Hepatocyte (in vitro differentiated cells): ENCODE measurements around the gene TMEM245. TPM values are rescaled to one million over a fixed set of nuclear protein-coding genes. Genes with fewer than 3 reads are reported as not detected.
A peak's percentile ranks its signal among the peaks of the same experiment; 100 is the strongest.

ENCODE experiments used
- DNase-seq: peaks from one replicate; pipeline ENCODE4 v3.0.0-alpha.2; 2016; ENCODE audit warnings: low spot score
- H2AFZ ChIP-seq: fragments of 200-600 bp; sonication (generic); 2 replicates; pipeline ENCODE4 v1.6.0; 2016; ENCODE audit warnings: antibody characterized with exemption, mild to moderate bottlenecking
- H3K27ac ChIP-seq: fragments of 200-600 bp; sonication (generic); 2 replicates; pipeline ENCODE4 v1.5.1; 2016; ENCODE audit warnings: mild to moderate bottlenecking
- H3K27me3 ChIP-seq: fragments of 200-600 bp; sonication (generic); 2 replicates; pipeline ENCODE4 v1.6.1; 2016
- H3K36me3 ChIP-seq: fragments of 200-600 bp; sonication (generic); replicated peaks from 2 replicates; pipeline ENCODE4 v1.5.1; 2016; ENCODE audit warnings: low read depth; ENCODE audit not compliant: insufficient read depth
- H3K4me1 ChIP-seq: fragments of 200-600 bp; sonication (generic); 2 replicates; pipeline ENCODE4 v1.5.1; 2016; ENCODE audit warnings: mild to moderate bottlenecking, moderate library complexity; ENCODE audit not compliant: insufficient read depth
- H3K4me2 ChIP-seq: fragments of 200-600 bp; sonication (generic); 2 replicates; pipeline ENCODE4 v1.6.0; 2016
- H3K4me3 ChIP-seq: fragments of 200-600 bp; sonication (generic); 2 replicates; pipeline ENCODE4 v1.5.1; 2016; ENCODE audit warnings: mild to moderate bottlenecking
- H3K79me2 ChIP-seq: fragments of 200-600 bp; sonication (generic); 2 replicates; pipeline ENCODE4 v1.6.0; 2017; ENCODE audit warnings: mild to moderate bottlenecking
- H3K9me2 ChIP-seq: fragments of 200-600 bp; sonication (generic); replicated peaks from 2 replicates; pipeline ENCODE4 v1.6.0; 2017; ENCODE audit warnings: mild to moderate bottlenecking; ENCODE audit not compliant: insufficient read depth
- H3K9me3 ChIP-seq: fragments of 200-600 bp; sonication (generic); 2 replicates; pipeline ENCODE4 v1.5.1; 2016; ENCODE audit warnings: low read depth, mild to moderate bottlenecking
- H4K20me1 ChIP-seq: fragments of 200-600 bp; sonication (generic); 2 replicates; pipeline ENCODE4 v1.6.0; 2016; ENCODE audit warnings: mild to moderate bottlenecking; ENCODE audit not compliant: insufficient read depth, poor library complexity, severe bottlenecking
- EZH2 ChIP-seq: fragments of 200-600 bp; sonication (generic); IDR thresholded peaks from 2 replicates; pipeline ENCODE4 v1.6.1; 2016; ENCODE audit warnings: antibody characterized with exemption, mild to moderate bottlenecking, borderline replicate concordance
- EZH2phosphoT487 ChIP-seq: fragments of 200-600 bp; sonication (generic); IDR thresholded peaks from one replicate; pipeline ENCODE4 v1.6.1; 2018; ENCODE audit warnings: antibody characterized with exemption, mild to moderate bottlenecking, low read depth, moderate library complexity; ENCODE audit not compliant: unreplicated experiment, severe bottlenecking
- WGBS: methylation state at CpG from one replicate; pipeline ENCODE4 v1.1.6; 2016; ENCODE audit warnings: low lambda C conversion rate; ENCODE audit errors: missing lambda C conversion rate; 5-methylcytosine and 5-hydroxymethylcytosine counted together
- polyA plus RNA-seq: library from polyadenylated mRNA; unstranded; fragments of >200 nt; fragmentation: Nextera tagmentation; extraction: Ambion mirVana; gene quantifications from 2 replicates; pipeline ENCODE4 v1.2.1, GENCODE V29; 2016
- total RNA-seq: library from RNA; depleted of rRNA; stranded (reverse); fragments of >200 nt; gene quantifications from 2 replicates; pipeline ENCODE4 v1.2.3, GENCODE V29; 2014
- TF ChIP-seq, protein P1 (sequence below): fragments of 200-600 bp; sonication (generic); IDR thresholded peaks from 2 replicates; pipeline ENCODE4 v1.5.1; 2016; ENCODE audit warnings: antibody characterized with exemption, mild to moderate bottlenecking; ENCODE audit not compliant: poor library complexity

TMEM245 gene
- total and polyA plus RNA-seq, 2 experiments from 2014 or later = 63.5 to 122 TPM

DNA sequence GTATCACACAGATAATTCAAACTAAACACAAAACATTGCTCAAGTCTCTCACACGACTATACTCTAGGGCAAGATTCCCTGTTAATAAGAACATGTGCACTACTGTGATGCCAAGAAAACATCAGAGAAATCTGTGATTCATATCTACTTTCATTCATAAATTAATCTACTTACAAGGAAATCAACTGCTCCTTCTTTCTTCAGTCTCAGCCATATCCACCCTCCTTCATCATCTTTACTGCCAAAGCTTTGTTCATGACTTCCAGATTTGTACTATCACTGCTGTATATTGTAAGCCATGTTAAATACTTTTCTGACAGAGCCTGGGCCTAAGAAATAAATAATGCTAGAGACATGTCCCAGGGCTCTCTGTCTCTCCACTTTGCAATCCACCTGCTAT, 141.5 kb downstream of the TMEM245 start:
- H4K20me1 ChIP-seq = no peaks in the 10 kb centered on the region
- no peaks in the 10 kb centered on the region for H3K36me3 ChIP-seq
- no peak overlapping the region for H2AFZ ChIP-seq
- H3K79me2 ChIP-seq = no peaks in the 10 kb centered on the region
- H3K4me2 ChIP-seq = no peak overlapping the region
- WGBS = 78% methylated on average over 1 of the region's 1 CpG
- TF ChIP-seq, protein P1, sequence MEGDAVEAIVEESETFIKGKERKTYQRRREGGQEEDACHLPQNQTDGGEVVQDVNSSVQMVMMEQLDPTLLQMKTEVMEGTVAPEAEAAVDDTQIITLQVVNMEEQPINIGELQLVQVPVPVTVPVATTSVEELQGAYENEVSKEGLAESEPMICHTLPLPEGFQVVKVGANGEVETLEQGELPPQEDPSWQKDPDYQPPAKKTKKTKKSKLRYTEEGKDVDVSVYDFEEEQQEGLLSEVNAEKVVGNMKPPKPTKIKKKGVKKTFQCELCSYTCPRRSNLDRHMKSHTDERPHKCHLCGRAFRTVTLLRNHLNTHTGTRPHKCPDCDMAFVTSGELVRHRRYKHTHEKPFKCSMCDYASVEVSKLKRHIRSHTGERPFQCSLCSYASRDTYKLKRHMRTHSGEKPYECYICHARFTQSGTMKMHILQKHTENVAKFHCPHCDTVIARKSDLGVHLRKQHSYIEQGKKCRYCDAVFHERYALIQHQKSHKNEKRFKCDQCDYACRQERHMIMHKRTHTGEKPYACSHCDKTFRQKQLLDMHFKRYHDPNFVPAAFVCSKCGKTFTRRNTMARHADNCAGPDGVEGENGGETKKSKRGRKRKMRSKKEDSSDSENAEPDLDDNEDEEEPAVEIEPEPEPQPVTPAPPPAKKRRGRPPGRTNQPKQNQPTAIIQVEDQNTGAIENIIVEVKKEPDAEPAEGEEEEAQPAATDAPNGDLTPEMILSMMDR = no peak
- TF ChIP-seq EZH2phosphoT487 = no peak
- TF ChIP-seq EZH2 = no peak
- H3K4me1 ChIP-seq = no peaks in the 10 kb centered on the region
- no peaks in the 10 kb centered on the region for H3K27me3 ChIP-seq
- no peak overlapping the region for H3K27ac ChIP-seq
- no peaks in the 10 kb centered on the region for H3K9me3 ChIP-seq
- no peaks in the 10 kb centered on the region for H3K9me2 ChIP-seq
- DNase-seq = no peak
- H3K4me3 ChIP-seq = no peak overlapping the region

DNA sequence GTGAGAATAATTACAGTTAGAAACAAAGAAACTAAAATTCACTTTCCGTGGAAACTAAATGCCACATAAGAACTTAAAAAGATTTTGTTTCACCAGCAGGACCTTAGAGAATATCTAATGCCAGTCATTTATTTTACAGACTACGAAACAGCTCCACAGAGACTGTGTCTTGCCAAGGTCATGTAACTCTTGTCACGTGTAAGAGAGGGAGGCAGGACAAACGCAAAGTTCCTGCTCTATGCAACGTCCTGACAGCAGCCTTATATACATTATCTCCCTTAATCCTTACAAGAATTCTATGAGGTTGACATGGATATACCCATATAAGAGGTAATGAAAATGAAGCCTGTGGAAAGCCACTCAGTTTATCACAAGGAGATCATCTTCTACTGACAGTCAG, 145.9 kb downstream of the TMEM245 start:
- Histone ChIP-seq H3K9me2 (no peaks in the 10 kb centered on the region), H2AFZ (no peak overlapping the region), H3K79me2 (no peaks in the 10 kb centered on the region), H3K27me3 (no peaks in the 10 kb centered on the region), H3K4me1 (no peaks in the 10 kb centered on the region), H3K27ac (no peak overlapping the region), H4K20me1 (no peaks in the 10 kb centered on the region), H3K36me3 (no peaks in the 10 kb centered on the region), H3K4me2 (no peak overlapping the region), H3K4me3 (no peak overlapping the region), H3K9me3 (no peaks in the 10 kb centered on the region)
- TF ChIP-seq EZH2phosphoT487 (no peak), EZH2 (no peak)
- TF ChIP-seq, protein P1 = no peak
- no peak for DNase-seq
- WGBS = 64% methylated on average over 5 of the region's 5 CpGs

DNA sequence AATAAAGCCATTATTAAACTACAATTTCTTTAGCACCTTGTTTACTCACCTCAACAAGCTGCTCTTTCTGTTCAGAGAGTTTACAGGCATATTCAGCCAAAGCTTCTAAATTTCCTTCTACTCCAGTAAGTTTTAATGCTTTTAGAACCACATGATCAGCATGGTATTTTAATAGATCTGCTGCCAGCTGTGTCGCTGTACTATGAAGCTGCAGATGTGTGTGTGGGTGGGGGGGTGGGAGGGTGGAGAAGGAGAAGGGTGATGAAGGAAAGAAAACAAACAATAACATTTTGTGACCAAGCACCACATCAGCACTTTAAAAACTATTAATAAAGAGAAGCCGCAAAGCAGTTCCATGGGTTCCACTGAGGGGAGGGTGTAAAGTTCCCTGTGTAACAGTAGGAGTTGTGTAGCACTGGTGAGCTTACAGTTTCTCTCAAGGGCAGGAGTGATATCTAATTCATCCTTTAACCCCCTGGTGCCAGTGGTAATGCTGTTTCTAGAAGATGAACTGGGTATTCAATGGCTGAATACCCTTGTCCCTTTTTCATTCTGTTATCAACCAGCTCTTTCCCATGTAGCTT, 147.0 kb downstream of the TMEM245 start:
- 64% methylated on average over 2 of the region's 2 CpGs for WGBS
- no peak for DNase-seq

More for the DNA sequence above, 147.0 kb downstream of the TMEM245 start:
- Histone ChIP-seq H2AFZ (no peak overlapping the region), H3K9me3 (no peaks in the 10 kb centered on the region), H3K9me2 (no peaks in the 10 kb centered on the region), H3K27ac (peak overlapping the region; percentile 8), H3K4me3 (no peak overlapping the region), H3K4me2 (no peak overlapping the region), H4K20me1 (no peaks in the 10 kb centered on the region), H3K79me2 (no peaks in the 10 kb centered on the region), H3K4me1 (no peaks in the 10 kb centered on the region), H3K27me3 (no peaks in the 10 kb centered on the region), H3K36me3 (no peaks in the 10 kb centered on the region)
- TF ChIP-seq EZH2phosphoT487 (no peak), EZH2 (no peak)
- TF ChIP-seq, protein P1 = no peak
